ENCODE data around the gene PPP1R1B.
A peak's percentile ranks its signal among the peaks of the same experiment; 100 is the strongest.

PPP1R1B gene

GRCh38 chr17:39631403-39631802 is 4.7 kb downstream of the PPP1R1B start:
- no peak for DNase-seq (ENCODE audit: low read depth in 2 of 2, low spot score in 1 of 2)

DNA sequence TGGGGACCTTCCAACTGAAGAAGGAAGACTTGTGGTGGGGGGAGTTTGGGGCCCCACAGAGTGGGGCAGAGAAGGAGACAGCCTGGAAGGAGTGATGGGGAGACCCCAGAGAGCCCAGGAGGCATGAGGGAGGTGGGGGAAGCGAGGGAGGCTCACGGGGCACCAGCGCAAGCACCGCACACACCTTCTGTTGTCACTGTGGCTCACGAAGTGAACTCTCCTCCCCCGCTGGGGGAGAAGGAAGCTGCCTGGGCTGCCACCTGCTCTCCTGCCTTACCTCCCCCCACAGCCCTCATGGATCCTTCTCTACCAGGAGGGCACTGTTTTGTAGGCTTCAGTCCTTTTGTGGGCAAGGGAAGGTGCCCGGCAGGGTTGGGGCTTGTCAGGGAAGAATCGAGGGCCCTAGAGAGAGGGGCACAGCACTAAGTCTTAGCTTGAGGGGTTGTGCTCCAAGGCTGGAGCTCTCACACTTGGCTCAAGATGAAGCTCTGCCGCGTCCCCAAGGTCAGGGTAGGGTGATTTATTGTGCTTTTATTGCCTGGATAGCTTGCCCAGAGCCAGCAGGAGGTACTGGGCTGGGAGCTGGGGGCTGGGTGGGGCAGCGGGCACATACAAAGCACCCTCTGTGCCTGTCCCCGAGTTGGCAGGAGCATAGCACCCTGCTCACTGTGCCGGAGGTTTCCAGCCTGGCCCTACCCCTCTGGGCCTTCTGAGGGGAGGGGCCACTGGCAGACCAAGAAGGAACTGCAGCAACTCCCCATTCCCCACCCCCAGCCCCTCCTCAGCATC is 5.6 kb downstream of the PPP1R1B start:
- DNase-seq (ENCODE audit: low read depth in 2 of 2, low spot score in 1 of 2): no peak

DNA sequence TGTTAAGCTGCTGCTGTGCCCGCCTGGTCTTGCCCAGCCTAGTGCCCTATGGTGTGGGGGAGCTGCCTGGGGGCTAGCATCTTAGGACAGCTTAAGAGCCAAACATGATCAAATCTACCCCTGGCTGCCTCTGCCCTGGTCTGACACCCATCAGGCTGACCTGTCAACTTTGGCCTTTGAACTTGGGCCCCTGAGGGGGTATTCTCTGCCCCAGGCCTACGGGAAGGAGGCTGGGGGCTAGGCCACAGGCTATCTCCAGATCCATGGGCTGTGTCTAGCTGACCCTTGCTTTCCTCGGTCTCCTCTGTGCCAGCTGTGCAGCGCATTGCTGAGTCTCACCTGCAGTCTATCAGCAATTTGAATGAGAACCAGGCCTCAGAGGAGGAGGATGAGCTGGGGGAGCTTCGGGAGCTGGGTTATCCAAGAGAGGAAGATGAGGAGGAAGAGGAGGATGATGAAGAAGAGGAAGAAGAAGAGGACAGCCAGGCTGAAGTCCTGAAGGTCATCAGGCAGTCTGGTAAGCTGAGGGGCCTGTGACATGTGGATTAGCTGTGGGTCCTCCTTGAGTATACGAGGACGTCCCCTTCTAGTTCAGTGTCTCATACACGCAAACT is 6.9 kb downstream of the PPP1R1B start:
- no peak for DNase-seq (ENCODE audit: low read depth in 2 of 2, low spot score in 1 of 2)

DNA sequence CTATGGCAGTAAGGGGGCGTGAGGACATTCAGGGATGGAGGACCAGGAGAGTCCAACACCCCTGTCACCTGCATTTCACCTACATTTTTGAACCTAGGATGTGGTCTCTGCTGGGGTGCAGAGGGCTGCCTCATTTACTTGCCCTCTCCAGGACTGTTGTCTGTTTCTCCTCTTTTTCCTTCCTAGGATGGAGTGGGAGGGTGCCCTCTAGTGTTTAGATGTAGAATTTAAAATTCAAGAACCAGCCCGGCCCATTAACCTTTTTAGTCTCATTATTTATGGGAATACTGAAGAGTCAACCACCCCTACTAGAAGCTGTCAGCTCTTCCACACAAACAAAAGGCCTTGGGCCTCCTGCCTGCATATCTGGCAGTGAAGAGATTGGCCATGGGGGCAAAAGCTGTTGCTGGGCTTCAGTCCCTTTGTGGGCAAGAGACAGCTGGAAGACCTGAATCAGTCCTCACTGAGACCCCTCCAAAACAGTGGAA is 7.7 kb downstream of the PPP1R1B start:
- DNase-seq (ENCODE audit: low read depth in 2 of 2, low spot score in 1 of 2): no peak

DNA sequence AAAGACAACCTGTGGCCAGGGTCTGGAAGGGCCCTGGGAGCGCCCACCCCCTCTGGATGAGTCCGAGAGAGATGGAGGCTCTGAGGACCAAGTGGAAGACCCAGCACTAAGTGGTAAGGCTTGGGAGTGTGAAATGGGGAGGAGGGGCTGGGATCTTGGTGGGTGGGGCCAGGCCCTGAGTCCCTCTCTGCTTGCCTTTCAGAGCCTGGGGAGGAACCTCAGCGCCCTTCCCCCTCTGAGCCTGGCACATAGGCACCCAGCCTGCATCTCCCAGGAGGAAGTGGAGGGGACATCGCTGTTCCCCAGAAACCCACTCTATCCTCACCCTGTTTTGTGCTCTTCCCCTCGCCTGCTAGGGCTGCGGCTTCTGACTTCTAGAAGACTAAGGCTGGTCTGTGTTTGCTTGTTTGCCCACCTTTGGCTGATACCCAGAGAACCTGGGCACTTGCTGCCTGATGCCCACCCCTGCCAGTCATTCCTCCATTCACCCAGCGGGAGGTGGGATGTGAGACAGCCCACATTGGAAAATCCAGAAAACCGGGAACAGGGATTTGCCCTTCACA is 8.9 kb downstream of the PPP1R1B start:
- DNase-seq (ENCODE audit: low read depth in 2 of 2, low spot score in 1 of 2): no peak

- no peak for DNase-seq (ENCODE audit: low read depth in 2 of 2, low spot score in 1 of 2)
These were observed 9.8 kb downstream of the PPP1R1B start for GRCh38 chr17:39636587-39636926.

- peak; percentile 78 to 80 for DNase-seq (ENCODE audit: low read depth in 2 of 2, low spot score in 1 of 2)
These were observed 10.4 kb downstream of the PPP1R1B start, which contains the start of gene STARD3 for GRCh38 chr17:39636927-39637736. STARD3 (plus strand) TSS chr17:39637144; CDS start chr17:39653532, 16,388 bp downstream.

DNA sequence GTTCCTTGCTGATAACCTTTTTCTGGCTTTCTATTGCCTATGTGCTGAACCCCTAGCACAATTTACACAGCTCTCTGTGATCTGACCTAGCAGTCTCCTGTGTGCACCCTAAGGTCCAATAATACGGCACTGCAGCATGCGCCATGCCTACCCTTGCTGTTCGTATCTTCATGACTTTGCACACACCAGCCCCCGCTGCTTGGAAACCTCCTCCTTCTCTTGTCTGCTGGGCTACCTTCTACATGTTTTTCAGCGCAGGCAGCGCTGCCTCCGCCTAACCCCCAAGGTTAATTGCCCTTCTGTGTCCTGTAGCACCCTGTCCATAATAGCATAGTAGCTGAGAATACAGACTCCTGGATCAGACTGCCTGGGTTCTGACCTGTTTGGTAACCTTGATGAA is 11.6 kb downstream of the PPP1R1B start:
- no peak for DNase-seq (ENCODE audit: low read depth in 2 of 2, low spot score in 1 of 2)

DNA sequence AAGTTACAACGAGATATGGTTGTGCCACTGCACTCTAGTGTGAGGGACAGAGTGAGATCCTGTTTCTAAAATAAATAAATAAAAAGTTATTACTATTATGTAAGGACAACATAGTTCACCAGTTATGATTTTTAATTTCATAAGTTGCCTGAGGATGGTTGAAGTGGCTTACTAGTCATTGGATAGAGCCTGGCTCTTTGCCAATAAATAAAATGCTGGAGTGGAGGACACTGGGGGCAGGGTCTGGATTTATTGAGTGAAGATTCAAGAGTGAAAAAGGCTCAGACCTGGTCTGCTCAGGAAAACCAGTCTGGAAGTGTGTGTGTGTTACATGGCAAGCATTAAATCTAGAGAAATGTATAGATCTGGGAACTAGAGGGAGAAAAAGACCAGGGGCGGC is 12.3 kb downstream of the PPP1R1B start:
- no peak for DNase-seq (ENCODE audit: low read depth in 2 of 2, low spot score in 1 of 2)

GRCh38 chr17:39639566-39640458 is 13.1 kb downstream of the PPP1R1B start:
- no peak for DNase-seq (ENCODE audit: low read depth in 2 of 2, low spot score in 1 of 2)

- no peak for DNase-seq (ENCODE audit: low read depth in 2 of 2, low spot score in 1 of 2)
These were observed 13.9 kb downstream of the PPP1R1B start for GRCh38 chr17:39640591-39641031.

DNA sequence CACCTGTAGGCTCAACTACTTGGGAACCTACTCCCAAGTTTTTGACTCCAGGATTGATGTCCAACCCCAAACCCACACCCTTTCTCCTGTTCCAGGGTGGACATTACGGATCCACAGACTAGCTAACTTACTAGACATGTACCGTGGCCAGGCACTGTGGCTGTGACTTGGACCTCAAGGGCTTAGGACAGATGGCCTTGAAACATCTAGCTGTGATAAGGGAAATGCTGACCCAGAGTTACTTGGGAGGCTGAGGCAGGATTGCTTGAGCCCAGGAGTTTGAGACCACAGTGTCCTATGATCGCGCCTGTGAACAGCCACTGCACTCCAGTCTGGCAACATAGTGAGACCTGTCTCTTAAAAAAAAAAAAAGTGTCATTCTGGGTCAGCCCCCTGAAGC is 14.3 kb downstream of the PPP1R1B start:
- no peak for DNase-seq (ENCODE audit: low read depth in 2 of 2, low spot score in 1 of 2)

- no peak for DNase-seq (ENCODE audit: low read depth in 2 of 2, low spot score in 1 of 2)
These were observed 15.1 kb downstream of the PPP1R1B start for GRCh38 chr17:39641883-39642282.

DNA sequence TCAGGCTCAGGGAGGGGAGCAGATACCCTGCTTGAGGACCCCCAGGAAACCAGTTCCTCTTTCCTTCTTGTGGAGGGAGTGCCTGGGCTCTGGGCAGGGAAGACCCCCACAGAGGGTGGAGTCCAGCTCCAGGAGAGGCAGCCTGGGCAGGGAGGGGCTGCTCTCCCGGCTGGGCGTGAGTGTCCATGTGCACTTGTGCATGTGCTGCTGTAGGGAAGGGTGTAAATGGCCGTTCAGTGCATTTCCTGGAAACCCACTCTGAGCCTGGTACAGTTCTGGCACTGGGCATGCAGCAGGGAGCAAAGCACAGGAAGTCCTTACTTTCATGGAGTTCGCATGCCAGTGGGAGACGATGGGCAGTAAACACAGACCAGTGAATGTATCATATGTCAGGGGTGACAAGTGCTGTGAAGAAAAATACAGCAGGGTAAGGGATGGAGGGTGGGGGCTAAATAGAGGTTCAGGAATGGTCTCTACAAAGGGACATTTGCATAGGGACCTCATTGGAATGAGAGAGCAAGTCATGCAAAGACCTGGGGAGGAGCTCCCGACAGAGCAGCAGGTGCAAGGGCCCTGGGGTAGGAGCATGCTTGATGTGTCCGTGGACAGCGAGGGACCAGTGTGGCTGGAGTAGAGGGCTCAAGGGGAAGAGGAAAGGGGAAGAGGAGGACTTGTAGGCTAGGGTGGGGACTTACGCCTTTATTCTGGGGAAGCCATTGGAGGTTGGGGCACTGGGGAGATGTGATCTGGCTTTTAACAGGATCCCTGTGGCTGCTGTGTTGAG is 15.7 kb downstream of the PPP1R1B start:
- DNase-seq (ENCODE audit: low read depth in 2 of 2, low spot score in 1 of 2): no peak

DNA sequence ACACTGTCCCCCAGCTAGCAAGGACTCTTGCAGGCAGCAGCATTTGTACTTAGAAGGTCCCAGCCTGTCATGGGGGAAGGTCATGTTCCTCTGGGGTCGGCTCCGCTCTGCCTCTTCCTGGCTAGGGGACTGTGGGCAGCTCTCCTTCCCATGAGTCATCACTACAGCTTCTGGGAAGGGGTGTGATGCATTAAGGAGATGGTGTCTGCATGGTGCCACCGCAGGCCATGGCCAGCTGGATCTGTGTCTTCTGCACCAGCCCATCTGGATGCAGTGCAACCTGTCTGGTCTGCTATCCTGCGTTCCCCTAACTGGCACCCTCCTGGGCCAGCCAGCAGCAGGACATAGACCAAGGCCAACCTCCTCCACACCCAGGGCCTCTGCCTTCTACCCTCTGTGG is 16.5 kb downstream of the PPP1R1B start:
- DNase-seq (ENCODE audit: low read depth in 2 of 2, low spot score in 1 of 2): no peak

DNA sequence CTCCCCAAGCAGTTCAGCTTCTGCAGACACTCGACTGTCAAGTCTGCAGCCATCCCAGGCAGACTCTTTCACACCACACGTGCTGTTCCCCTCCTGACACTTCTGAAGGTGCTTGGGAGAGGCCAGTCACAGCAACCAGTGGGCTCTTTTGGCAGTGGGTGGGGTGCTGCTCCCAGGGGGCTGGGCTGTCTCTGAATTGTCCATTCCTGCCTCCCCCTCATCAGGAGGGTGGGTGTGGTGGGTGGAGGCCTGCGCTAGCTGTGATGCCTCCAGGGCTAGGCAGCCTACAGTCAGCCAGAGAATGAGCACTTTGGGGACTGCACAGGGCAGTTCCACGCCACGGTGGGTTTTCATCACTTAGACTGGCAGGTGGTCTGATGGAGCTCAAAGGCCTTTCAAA is 20.5 kb downstream of the PPP1R1B start:
- no peak for DNase-seq (ENCODE audit: low read depth in 2 of 2, low spot score in 1 of 2)

- DNase-seq (ENCODE audit: low read depth in 2 of 2, low spot score in 1 of 2): no peak
These were observed 22.0 kb downstream of the PPP1R1B start for GRCh38 chr17:39648616-39649366.

GRCh38 chr17:39650121-39650579 is 23.4 kb downstream of the PPP1R1B start:
- DNase-seq (ENCODE audit: low read depth in 2 of 2, low spot score in 1 of 2): no peak

Data from stimulated activated CD8-positive, alpha-beta memory T cell treated with anti-CD3 and anti-CD28 coated beads, Interleukin-4, amount 100 ng/mL, for 1 hour (primary cell).